ENCODE results near the gene RAB8B. TPM values are rescaled to one million over a fixed set of nuclear protein-coding genes. Genes with fewer than 3 reads are reported as not detected.

Gene RAB8B
- total RNA-seq: 10 to 100 TPM; 11.0 to 12.9 (median 12.5) TPM

DNA sequence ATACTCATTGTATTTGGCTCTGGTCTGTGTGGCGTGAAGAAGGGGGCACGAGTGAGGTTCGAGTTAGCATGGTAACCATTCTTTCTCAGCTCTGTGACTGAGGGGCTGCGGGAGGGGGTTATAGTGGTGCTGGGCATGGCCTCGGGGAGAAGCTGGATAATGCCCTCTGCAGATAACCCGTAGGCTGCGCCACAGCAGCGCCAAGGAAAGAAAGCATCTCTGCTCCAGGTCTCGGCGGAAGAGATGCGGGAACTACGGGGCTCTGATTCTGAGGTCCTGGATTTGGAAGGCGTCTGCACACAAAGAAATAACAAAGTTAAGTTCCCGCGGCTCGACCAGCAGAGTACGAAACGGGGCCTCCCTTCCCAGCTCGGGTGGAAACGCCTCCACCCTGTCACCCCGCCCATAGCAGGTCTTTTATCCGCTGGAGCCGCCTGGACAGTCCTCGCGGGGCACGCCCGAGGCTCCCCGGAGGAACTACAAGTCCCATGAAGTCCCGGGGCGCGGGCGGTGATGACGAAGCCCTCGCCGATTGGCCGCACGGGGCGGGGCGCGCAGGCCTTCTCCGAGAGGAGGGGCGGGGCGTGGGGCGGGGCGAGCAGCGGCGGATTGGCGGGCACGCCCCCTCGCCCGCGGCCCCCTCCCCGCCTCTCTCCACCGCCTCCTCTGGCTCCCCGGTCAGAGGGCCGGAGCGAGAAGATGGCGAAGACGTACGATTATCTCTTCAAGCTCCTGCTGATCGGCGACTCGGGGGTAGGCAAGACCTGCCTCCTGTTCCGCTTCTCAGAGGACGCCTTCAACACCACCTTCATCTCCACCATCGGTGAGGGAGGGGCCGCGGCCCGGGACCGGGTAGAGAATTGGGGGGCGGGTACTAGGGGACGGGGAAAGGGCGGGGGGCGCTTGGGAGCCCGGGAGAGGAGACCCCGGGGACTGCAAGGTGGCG is at the start of gene RAB8B:
RAB8B (plus strand) TSS at position 681 of the 946 bp plus-strand sequence; CDS start at position 700, 19 bp downstream.
- TF ChIP-seq, protein P1, sequence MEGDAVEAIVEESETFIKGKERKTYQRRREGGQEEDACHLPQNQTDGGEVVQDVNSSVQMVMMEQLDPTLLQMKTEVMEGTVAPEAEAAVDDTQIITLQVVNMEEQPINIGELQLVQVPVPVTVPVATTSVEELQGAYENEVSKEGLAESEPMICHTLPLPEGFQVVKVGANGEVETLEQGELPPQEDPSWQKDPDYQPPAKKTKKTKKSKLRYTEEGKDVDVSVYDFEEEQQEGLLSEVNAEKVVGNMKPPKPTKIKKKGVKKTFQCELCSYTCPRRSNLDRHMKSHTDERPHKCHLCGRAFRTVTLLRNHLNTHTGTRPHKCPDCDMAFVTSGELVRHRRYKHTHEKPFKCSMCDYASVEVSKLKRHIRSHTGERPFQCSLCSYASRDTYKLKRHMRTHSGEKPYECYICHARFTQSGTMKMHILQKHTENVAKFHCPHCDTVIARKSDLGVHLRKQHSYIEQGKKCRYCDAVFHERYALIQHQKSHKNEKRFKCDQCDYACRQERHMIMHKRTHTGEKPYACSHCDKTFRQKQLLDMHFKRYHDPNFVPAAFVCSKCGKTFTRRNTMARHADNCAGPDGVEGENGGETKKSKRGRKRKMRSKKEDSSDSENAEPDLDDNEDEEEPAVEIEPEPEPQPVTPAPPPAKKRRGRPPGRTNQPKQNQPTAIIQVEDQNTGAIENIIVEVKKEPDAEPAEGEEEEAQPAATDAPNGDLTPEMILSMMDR (IDR thresholded peaks at IDR 0.05): no peak
- TF ChIP-seq POLR2A (IDR thresholded peaks at IDR 0.05) (peak; percentile 28 to 80), EP300 (IDR thresholded peaks at IDR 0.05) (no peak), POLR2AphosphoS5 (IDR thresholded peaks at IDR 0.05) (peak in 2 of 3 donors; percentile 4 to 36)
- under 1% methylated on average over 35 of the region's 77 CpGs for WGBS
- H3K36me3 ChIP-seq: no peaks in the 10 kb centered on the region

DNA sequence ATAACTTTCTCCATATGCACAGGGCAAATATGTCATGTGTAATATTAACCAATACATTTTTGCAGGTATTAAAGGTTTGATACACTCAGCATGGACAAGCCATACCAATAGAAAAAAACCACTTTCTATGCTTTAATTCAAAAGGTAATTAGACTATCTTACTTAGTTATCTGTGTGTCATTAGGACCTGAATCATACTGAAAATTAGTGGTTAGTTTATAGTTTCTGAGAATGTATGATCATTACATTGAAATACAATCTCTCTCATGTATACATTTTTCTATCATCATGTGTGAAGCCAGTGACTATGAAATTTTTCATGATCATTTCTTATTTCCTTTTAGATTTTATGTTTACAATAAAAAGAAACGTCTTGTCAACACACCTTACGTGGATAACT is 48.5 kb upstream of the RAB8B start:
- no peak overlapping the region for H3K27ac ChIP-seq
- no peak for DNase-seq (ENCODE audit: low spot score in 2 of 2)
- no peak overlapping the region for H3K4me3 ChIP-seq
- peaks cover 6% of the 10 kb centered on the region for H3K36me3 ChIP-seq
- H3K4me1 ChIP-seq: peaks cover 2% of the 10 kb centered on the region
- H3K27me3 ChIP-seq: no peaks in the 10 kb centered on the region
- WGBS: 93% methylated on average over 2 of the region's 2 CpGs
- no peak for TF ChIP-seq EP300 (IDR thresholded peaks at IDR 0.05)
- TF ChIP-seq POLR2AphosphoS5 (IDR thresholded peaks at IDR 0.05): no peak
- no peak for TF ChIP-seq POLR2A (IDR thresholded peaks at IDR 0.05)
- TF ChIP-seq, protein P1 (IDR thresholded peaks at IDR 0.05): no peak
- no peaks in the 10 kb centered on the region for H3K9me3 ChIP-seq

More for the DNA sequence above, at the start of gene RAB8B:
- H3K27ac ChIP-seq: peak within 1 kb of the TSS; percentile 73
- peak; percentile 99 to 100 for DNase-seq (ENCODE audit: low spot score in 2 of 2)
- peak within 1 kb of the TSS; percentile 64 for H3K4me3 ChIP-seq
- peaks cover 45% of the 10 kb centered on the region for H3K4me1 ChIP-seq
- no peaks in the 10 kb centered on the region for H3K27me3 ChIP-seq
- H3K9me3 ChIP-seq: no peaks in the 10 kb centered on the region

DNA sequence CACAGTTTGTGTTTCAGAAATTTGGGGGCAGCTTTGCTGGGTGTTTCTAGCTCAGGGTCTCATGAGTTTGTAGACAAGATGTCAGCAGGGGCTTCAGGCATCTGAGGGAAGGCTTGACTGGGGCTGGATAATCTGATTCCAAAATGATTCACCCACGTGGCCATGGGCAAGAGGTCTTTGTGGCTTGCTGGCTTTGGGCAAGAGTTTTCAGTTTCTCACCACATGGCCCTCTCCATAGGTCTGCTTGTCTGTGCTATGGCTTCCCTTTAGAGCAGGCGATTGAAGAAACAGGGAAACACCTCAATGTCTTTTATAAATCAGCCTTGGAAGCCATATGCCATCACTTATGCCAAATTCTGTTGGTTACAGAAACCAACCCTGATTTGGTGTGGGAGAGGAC is 44.0 kb upstream of the RAB8B start:
- Histone ChIP-seq H3K36me3 (peaks cover 20% of the 10 kb centered on the region), H3K27me3 (no peaks in the 10 kb centered on the region), H3K27ac (no peak overlapping the region), H3K4me1 (no peaks in the 10 kb centered on the region), H3K4me3 (no peak overlapping the region), H3K9me3 (no peaks in the 10 kb centered on the region)
- TF ChIP-seq POLR2A (IDR thresholded peaks at IDR 0.05): no peak
- TF ChIP-seq EP300 (IDR thresholded peaks at IDR 0.05): no peak
- no peak for TF ChIP-seq POLR2AphosphoS5 (IDR thresholded peaks at IDR 0.05)
- TF ChIP-seq, protein P1 (IDR thresholded peaks at IDR 0.05): no peak
- no peak for DNase-seq (ENCODE audit: low spot score in 2 of 2)
- 100% methylated on average over 2 of the region's 2 CpGs for WGBS

DNA sequence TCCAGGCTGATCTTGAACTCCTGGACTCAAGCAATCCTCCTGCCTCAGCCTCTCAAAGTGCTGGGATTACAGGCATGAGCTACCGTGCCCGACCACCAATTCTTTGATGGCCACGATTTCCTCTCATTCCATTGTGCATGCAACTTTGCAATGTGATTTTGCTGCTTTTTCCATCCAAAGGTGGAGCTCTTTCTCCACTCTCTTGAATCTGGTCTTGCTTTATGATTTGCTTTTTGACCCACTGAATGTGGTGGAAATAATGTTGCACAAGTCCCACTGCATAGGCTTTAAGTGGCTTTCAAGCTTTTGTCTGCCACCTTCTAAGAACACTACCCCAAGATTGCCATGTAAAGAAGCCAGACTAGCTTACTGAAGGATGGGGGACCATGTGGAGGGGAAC is 42.7 kb upstream of the RAB8B start:
- Histone ChIP-seq H3K4me3 (no peak overlapping the region), H3K4me1 (no peaks in the 10 kb centered on the region), H3K27me3 (no peaks in the 10 kb centered on the region), H3K36me3 (peaks cover 31% of the 10 kb centered on the region), H3K9me3 (no peaks in the 10 kb centered on the region), H3K27ac (no peak overlapping the region)
- TF ChIP-seq EP300 (IDR thresholded peaks at IDR 0.05) (no peak), POLR2A (IDR thresholded peaks at IDR 0.05) (no peak), POLR2AphosphoS5 (IDR thresholded peaks at IDR 0.05) (no peak)
- TF ChIP-seq, protein P1 (IDR thresholded peaks at IDR 0.05): no peak
- DNase-seq (ENCODE audit: low spot score in 2 of 2): no peak
- 77% methylated on average over 3 of the region's 3 CpGs for WGBS

DNA sequence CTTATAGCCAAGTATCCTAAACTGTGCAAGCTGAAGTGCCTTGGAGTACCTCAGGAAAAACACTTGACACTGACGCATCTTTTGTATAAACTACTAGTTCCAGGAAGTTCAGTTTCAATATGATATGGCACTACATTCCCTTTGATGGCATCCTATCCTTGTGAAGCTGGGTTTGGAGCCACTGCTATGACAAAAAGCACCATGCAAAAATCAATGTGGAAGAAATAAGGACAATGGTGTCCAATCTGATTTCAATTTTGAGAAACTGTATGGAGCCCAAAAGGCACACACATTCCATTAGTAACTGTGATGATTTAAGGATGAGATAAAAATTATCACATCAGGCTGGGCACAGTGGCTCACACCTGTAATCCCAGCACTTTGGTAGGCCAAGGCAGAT is 37.7 kb upstream of the RAB8B start:
- TF ChIP-seq, protein P1 (IDR thresholded peaks at IDR 0.05): no peak
- TF ChIP-seq POLR2AphosphoS5 (IDR thresholded peaks at IDR 0.05) (no peak), POLR2A (IDR thresholded peaks at IDR 0.05) (no peak), EP300 (IDR thresholded peaks at IDR 0.05) (no peak)
- Histone ChIP-seq H3K4me1 (peaks cover 17% of the 10 kb centered on the region), H3K4me3 (no peak overlapping the region), H3K27me3 (no peaks in the 10 kb centered on the region), H3K27ac (no peak overlapping the region), H3K9me3 (no peaks in the 10 kb centered on the region), H3K36me3 (peaks cover 50% of the 10 kb centered on the region)
- DNase-seq (ENCODE audit: low spot score in 2 of 2): no peak
- 96% methylated on average over 1 of the region's 1 CpG for WGBS

Data from suprapubic skin (tissue), 4 donors.